ENCODE measurements around the gene PGM5. TPM values are rescaled to one million over a fixed set of nuclear protein-coding genes. Genes with fewer than 3 reads are reported as not detected.

The PGM5 gene
- total and polyA plus RNA-seq, 3 donors from 2014 or later: 9.3 to 19.4 (median 10.4) TPM

GRCh38 chr9:68470634-68471033 lies 114.2 kb downstream of the PGM5 start:
- DNase-seq: no peak
- TF ChIP-seq CTCF (IDR thresholded peaks at IDR 0.05) (no peak), POLR2A (IDR thresholded peaks at IDR 0.05) (no peak)
- intact Hi-C loops (cut with DNase I; ENCODE audit: low total_unique reads): no loop called here
- H3K4me1 ChIP-seq: no peaks in the 10 kb centered on the region
- 81 to 96% methylated on average over 5 of the region's 5 CpGs for WGBS, 2 donors
- H3K27me3 ChIP-seq: no peaks in the 10 kb centered on the region
- no peaks in the 10 kb centered on the region for H3K36me3 ChIP-seq (ENCODE audit: low read depth, missing control alignments)
- no peak overlapping the region for H3K4me3 ChIP-seq
- H3K9me3 ChIP-seq: no peaks in the 10 kb centered on the region
- no peak overlapping the region for H3K27ac ChIP-seq

GRCh38 chr9:68472119-68472518 lies 115.7 kb downstream of the PGM5 start:
- intact Hi-C loops (cut with DNase I; ENCODE audit: low total_unique reads): no loop called here
- Histone ChIP-seq H3K27me3 (no peaks in the 10 kb centered on the region), H3K4me1 (no peaks in the 10 kb centered on the region), H3K36me3 (ENCODE audit: low read depth, missing control alignments) (no peaks in the 10 kb centered on the region), H3K27ac (no peak overlapping the region), H3K4me3 (no peak overlapping the region), H3K9me3 (no peaks in the 10 kb centered on the region)
- TF ChIP-seq CTCF (IDR thresholded peaks at IDR 0.05) (no peak), POLR2A (IDR thresholded peaks at IDR 0.05) (no peak)
- 77 to 93% methylated on average over 2 of the region's 2 CpGs for WGBS, 2 donors
- DNase-seq: no peak

GRCh38 chr9:68473790-68474189 lies 117.4 kb downstream of the PGM5 start:
- TF ChIP-seq POLR2A (IDR thresholded peaks at IDR 0.05) (no peak), CTCF (IDR thresholded peaks at IDR 0.05) (no peak)

DNA sequence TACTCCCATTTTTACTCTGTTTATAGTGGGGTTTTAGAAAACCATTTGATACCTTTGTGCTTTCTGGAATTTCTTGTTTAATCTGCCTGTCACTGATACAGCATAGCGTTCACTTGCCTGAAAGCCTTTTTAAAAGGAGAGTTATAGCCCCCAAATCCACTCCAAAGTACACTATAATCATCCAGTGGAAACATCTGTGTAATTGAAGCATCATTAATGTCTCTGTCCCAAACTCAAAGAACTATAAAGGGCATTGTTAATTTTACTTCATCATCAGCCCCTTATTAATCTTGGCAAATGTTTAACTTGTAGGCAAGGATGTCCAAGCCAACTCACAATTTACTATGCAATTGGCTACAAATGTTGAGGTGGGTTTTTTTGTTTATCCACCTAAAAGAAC lies 120.0 kb downstream of the PGM5 start:
- no peak for DNase-seq
- Histone ChIP-seq H3K4me3 (no peak overlapping the region), H3K4me1 (no peaks in the 10 kb centered on the region), H3K9me3 (no peaks in the 10 kb centered on the region), H3K27ac (no peak overlapping the region), H3K27me3 (no peaks in the 10 kb centered on the region), H3K36me3 (ENCODE audit: low read depth, missing control alignments) (no peaks in the 10 kb centered on the region)
- WGBS, 2 donors: 35 to 36% methylated on average over 1 of the region's 1 CpG
- intact Hi-C loops (cut with DNase I; ENCODE audit: low total_unique reads): no loop called here
- TF ChIP-seq CTCF (IDR thresholded peaks at IDR 0.05): no peak
- no peak for TF ChIP-seq POLR2A (IDR thresholded peaks at IDR 0.05)

More at GRCh38 chr9:68473790-68474189, 117.4 kb downstream of the PGM5 start:
- no peak overlapping the region for H3K27ac ChIP-seq
- H3K27me3 ChIP-seq: no peaks in the 10 kb centered on the region
- no peak overlapping the region for H3K4me3 ChIP-seq
- H3K36me3 ChIP-seq (ENCODE audit: low read depth, missing control alignments): no peaks in the 10 kb centered on the region
- H3K9me3 ChIP-seq: no peaks in the 10 kb centered on the region
- intact Hi-C loops (cut with DNase I; ENCODE audit: low total_unique reads): no loop called here
- WGBS, 2 donors: 86% methylated on average over 3 of the region's 3 CpGs
- no peak for DNase-seq
- H3K4me1 ChIP-seq: no peaks in the 10 kb centered on the region

DNA sequence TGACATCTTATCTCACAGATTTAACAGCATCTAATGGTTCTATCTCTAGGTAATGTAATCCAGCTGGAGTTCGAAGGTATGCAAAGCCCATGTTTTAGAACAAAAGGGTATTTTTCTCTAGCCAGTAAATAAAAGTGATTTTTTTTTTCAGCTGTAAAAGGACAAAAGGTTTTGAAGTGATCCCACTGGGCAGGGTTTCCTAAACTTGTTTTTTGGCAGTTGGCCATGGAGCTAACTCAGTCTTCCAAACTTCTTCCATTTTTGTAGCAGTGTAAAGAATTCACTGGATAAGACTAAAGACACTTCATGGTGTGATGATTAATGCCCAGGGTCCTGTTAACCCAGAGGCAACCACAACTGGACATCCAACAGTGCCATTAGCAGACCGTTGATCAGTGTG lies 120.4 kb downstream of the PGM5 start:
- Histone ChIP-seq H3K4me1 (no peaks in the 10 kb centered on the region), H3K27ac (no peak overlapping the region), H3K4me3 (no peak overlapping the region), H3K36me3 (ENCODE audit: low read depth, missing control alignments) (no peaks in the 10 kb centered on the region), H3K9me3 (no peaks in the 10 kb centered on the region), H3K27me3 (no peaks in the 10 kb centered on the region)
- TF ChIP-seq CTCF (IDR thresholded peaks at IDR 0.05): no peak
- no peak for TF ChIP-seq POLR2A (IDR thresholded peaks at IDR 0.05)
- 40 to 47% methylated on average over 2 of the region's 2 CpGs for WGBS, 2 donors
- no peak for DNase-seq
- intact Hi-C loops (cut with DNase I; ENCODE audit: low total_unique reads): no loop called here
